T-helper 2 cell treated with Interferon-gamma antibody and Interleukin-4, amounts not matched to agents 5 μg/mL and 100 μg/mL, for 36 hours (primary cell): Measurements from ENCODE around the gene PDE4D.

Experiments used
- DNase-seq: peaks from one replicate; pipeline ENCODE4 v3.0.0; 2021; ENCODE audit warnings: low spot score
- H3K27ac Mint-ChIP-seq: one replicate; pipeline ENCODE4 v1.8.0; 2021; ENCODE audit warnings: mild to moderate bottlenecking, mixed read lengths
- H3K27me3 Mint-ChIP-seq: one replicate; pipeline ENCODE4 v1.8.0; 2021; ENCODE audit warnings: low read depth, mixed read lengths
- H3K36me3 Mint-ChIP-seq: one replicate; pipeline ENCODE4 v1.8.0; 2021; ENCODE audit warnings: low read depth, mixed read lengths
- H3K4me1 Mint-ChIP-seq: one replicate; pipeline ENCODE4 v1.8.0; 2021; ENCODE audit warnings: low read depth, mixed read lengths
- H3K4me3 Mint-ChIP-seq: one replicate; pipeline ENCODE4 v1.8.0; 2022; ENCODE audit warnings: mild to moderate bottlenecking, moderate library complexity, mixed read lengths
- H3K9me3 Mint-ChIP-seq: one replicate; pipeline ENCODE4 v1.8.0; 2021; ENCODE audit warnings: mixed read lengths

Gene PDE4D

GRCh38 chr5:59661954-59662615, 231.4 kb downstream of the PDE4D start:
- Mint-ChIP-seq H3K36me3 (no peaks in the 10 kb centered on the region), H3K4me1 (peaks cover 9% of the 10 kb centered on the region), H3K27ac (no peak overlapping the region)

GRCh38 chr5:59661311-59661710, 232.2 kb downstream of the PDE4D start:
- H3K27ac Mint-ChIP-seq, result no peak overlapping the region
- H3K4me1 Mint-ChIP-seq, result peaks cover 9% of the 10 kb centered on the region
- H3K36me3 Mint-ChIP-seq, result no peaks in the 10 kb centered on the region
- DNase-seq, result no peak
- H3K27me3 Mint-ChIP-seq, result peaks cover 3% of the 10 kb centered on the region
- no peaks in the 10 kb centered on the region for H3K9me3 Mint-ChIP-seq
- no peak overlapping the region for H3K4me3 Mint-ChIP-seq

More at GRCh38 chr5:59661954-59662615, 231.4 kb downstream of the PDE4D start:
- H3K27me3 Mint-ChIP-seq, result peaks cover 3% of the 10 kb centered on the region
- H3K9me3 Mint-ChIP-seq, result no peaks in the 10 kb centered on the region
- no peak for DNase-seq
- no peak overlapping the region for H3K4me3 Mint-ChIP-seq

GRCh38 chr5:59660737-59661136, 232.8 kb downstream of the PDE4D start:
- no peak for DNase-seq
- Mint-ChIP-seq H3K27ac (no peak overlapping the region), H3K4me3 (no peak overlapping the region), H3K4me1 (peaks cover 13% of the 10 kb centered on the region), H3K27me3 (peaks cover 3% of the 10 kb centered on the region), H3K36me3 (no peaks in the 10 kb centered on the region), H3K9me3 (no peaks in the 10 kb centered on the region)

- Mint-ChIP-seq H3K9me3 (no peaks in the 10 kb centered on the region), H3K27me3 (no peaks in the 10 kb centered on the region), H3K4me1 (peaks cover 5% of the 10 kb centered on the region), H3K4me3 (no peak overlapping the region), H3K36me3 (no peaks in the 10 kb centered on the region), H3K27ac (no peak overlapping the region)
- DNase-seq, result no peak
These were observed 236.9 kb downstream of the PDE4D start for GRCh38 chr5:59656351-59657254.

GRCh38 chr5:59655693-59656309, 237.7 kb downstream of the PDE4D start:
- Mint-ChIP-seq H3K27ac (no peak overlapping the region), H3K4me3 (no peak overlapping the region), H3K36me3 (no peaks in the 10 kb centered on the region), H3K9me3 (no peaks in the 10 kb centered on the region), H3K4me1 (peaks cover 4% of the 10 kb centered on the region), H3K27me3 (no peaks in the 10 kb centered on the region)
- no peak for DNase-seq

- no peak for DNase-seq
- Mint-ChIP-seq H3K4me1 (peaks cover 4% of the 10 kb centered on the region), H3K27me3 (no peaks in the 10 kb centered on the region), H3K27ac (no peak overlapping the region), H3K36me3 (no peaks in the 10 kb centered on the region), H3K9me3 (no peaks in the 10 kb centered on the region), H3K4me3 (no peak overlapping the region)
These were observed 238.8 kb downstream of the PDE4D start for GRCh38 chr5:59654691-59655090.

- Mint-ChIP-seq H3K36me3 (no peaks in the 10 kb centered on the region), H3K9me3 (no peaks in the 10 kb centered on the region), H3K27me3 (no peaks in the 10 kb centered on the region), H3K27ac (no peak overlapping the region), H3K4me3 (no peak overlapping the region), H3K4me1 (peaks cover 4% of the 10 kb centered on the region)
- no peak for DNase-seq
These were observed 241.1 kb downstream of the PDE4D start for GRCh38 chr5:59652449-59652848.

GRCh38 chr5:59648949-59649921, 244.3 kb downstream of the PDE4D start:
- no peaks in the 10 kb centered on the region for H3K9me3 Mint-ChIP-seq
- H3K27ac Mint-ChIP-seq, result no peak overlapping the region
- DNase-seq, result no peak
- H3K36me3 Mint-ChIP-seq, result no peaks in the 10 kb centered on the region
- no peaks in the 10 kb centered on the region for H3K4me1 Mint-ChIP-seq
- H3K27me3 Mint-ChIP-seq, result peaks cover 2% of the 10 kb centered on the region
- no peak overlapping the region for H3K4me3 Mint-ChIP-seq

- H3K27me3 Mint-ChIP-seq, result peaks cover 2% of the 10 kb centered on the region
These were observed 245.3 kb downstream of the PDE4D start for GRCh38 chr5:59648038-59648831.

GRCh38 chr5:59645380-59645779, 248.1 kb downstream of the PDE4D start:
- no peak overlapping the region for H3K27ac Mint-ChIP-seq
- H3K4me1 Mint-ChIP-seq, result no peaks in the 10 kb centered on the region
- no peak for DNase-seq
- no peaks in the 10 kb centered on the region for H3K9me3 Mint-ChIP-seq
- H3K27me3 Mint-ChIP-seq, result peaks cover 4% of the 10 kb centered on the region
- no peaks in the 10 kb centered on the region for H3K36me3 Mint-ChIP-seq
- no peak overlapping the region for H3K4me3 Mint-ChIP-seq

More at GRCh38 chr5:59648038-59648831, 245.3 kb downstream of the PDE4D start:
- H3K4me1 Mint-ChIP-seq, result no peaks in the 10 kb centered on the region
- H3K27ac Mint-ChIP-seq, result no peak overlapping the region
- no peak for DNase-seq
- no peaks in the 10 kb centered on the region for H3K9me3 Mint-ChIP-seq
- no peak overlapping the region for H3K4me3 Mint-ChIP-seq
- no peaks in the 10 kb centered on the region for H3K36me3 Mint-ChIP-seq

GRCh38 chr5:59640411-59640810, 253.1 kb downstream of the PDE4D start:
- peaks cover 5% of the 10 kb centered on the region for H3K27me3 Mint-ChIP-seq
- no peak overlapping the region for H3K4me3 Mint-ChIP-seq
- H3K27ac Mint-ChIP-seq, result no peak overlapping the region
- no peaks in the 10 kb centered on the region for H3K9me3 Mint-ChIP-seq
- no peaks in the 10 kb centered on the region for H3K4me1 Mint-ChIP-seq
- no peak for DNase-seq
- no peaks in the 10 kb centered on the region for H3K36me3 Mint-ChIP-seq

GRCh38 chr5:59637884-59638580, 255.5 kb downstream of the PDE4D start:
- Mint-ChIP-seq H3K36me3 (no peaks in the 10 kb centered on the region), H3K27me3 (peaks cover 4% of the 10 kb centered on the region), H3K27ac (no peak overlapping the region), H3K4me1 (no peaks in the 10 kb centered on the region), H3K4me3 (no peak overlapping the region), H3K9me3 (no peaks in the 10 kb centered on the region)
- DNase-seq, result no peak
